GM10266 (cell line): Measurements from ENCODE around the gene PDE4B.

Experiments
- DNase-seq: peaks from one replicate; pipeline ENCODE4 v3.0.0; 2012; ENCODE audit errors: extremely low spot score
- CTCF ChIP-seq: IDR thresholded peaks from 2 replicates; pipeline ENCODE4 v1.5.1; 2012; ENCODE audit warnings: mild to moderate bottlenecking, low read depth; ENCODE audit not compliant: control insufficient read depth, insufficient read depth; ENCODE audit errors: missing control alignments

Gene PDE4B

GRCh38 chr1:66175581-66175980 is 382.9 kb downstream of the PDE4B start:
- no peak for DNase-seq
- no peak for TF ChIP-seq CTCF

GRCh38 chr1:66176012-66176715 is 383.5 kb downstream of the PDE4B start:
- no peak for TF ChIP-seq CTCF
- no peak for DNase-seq

- TF ChIP-seq CTCF = no peak
- DNase-seq = no peak
Measured at GRCh38 chr1:66176832-66177231, 384.1 kb downstream of the PDE4B start.

GRCh38 chr1:66177510-66177909 is 384.8 kb downstream of the PDE4B start:
- DNase-seq = no peak
- no peak for TF ChIP-seq CTCF

- no peak for TF ChIP-seq CTCF
- no peak for DNase-seq
Measured at GRCh38 chr1:66182026-66182425, 389.3 kb downstream of the PDE4B start.

- TF ChIP-seq CTCF = no peak
- DNase-seq = no peak
Measured at GRCh38 chr1:66182551-66183178, 390.0 kb downstream of the PDE4B start.

GRCh38 chr1:66183400-66183799 is 390.7 kb downstream of the PDE4B start:
- TF ChIP-seq CTCF = no peak
- no peak for DNase-seq
